Stimulated activated CD8-positive, alpha-beta memory T cell treated with anti-CD3 and anti-CD28 coated beads, Interleukin-12 subunit alpha, Interleukin-12 subunit beta, amount 100 ng/mL, for 24 hours (primary cell): ENCODE measurements around the gene ATP5PB.

Experiments used
- DNase-seq: peaks from one replicate; pipeline ENCODE4 v3.0.0-alpha.2; 2020; ENCODE audit errors: extremely low read depth

Gene ATP5PB

GRCh38 chr1:111446967-111447892 lies 2.0 kb upstream of the ATP5PB start:
- no peak for DNase-seq

GRCh38 chr1:111448482-111448917 lies 764 bp upstream of the ATP5PB start:
- DNase-seq, result no peak

GRCh38 chr1:111449703-111450017 lies 396 bp downstream of the ATP5PB start:
- no peak for DNase-seq

- no peak for DNase-seq
Measured at GRCh38 chr1:111450185-111450584, 921 bp downstream of the ATP5PB start.

- DNase-seq, result no peak
Measured at GRCh38 chr1:111452581-111452980, 3.3 kb downstream of the ATP5PB start.

GRCh38 chr1:111453706-111454105 lies 4.4 kb downstream of the ATP5PB start:
- no peak for DNase-seq

GRCh38 chr1:111454859-111455641 lies 5.8 kb downstream of the ATP5PB start:
- no peak for DNase-seq

GRCh38 chr1:111455642-111456031 lies 6.4 kb downstream of the ATP5PB start:
- no peak for DNase-seq

GRCh38 chr1:111461765-111462164 lies 12.5 kb downstream of the ATP5PB start:
- no peak for DNase-seq

GRCh38 chr1:111462370-111463028 lies 13.2 kb downstream of the ATP5PB start:
- DNase-seq, result no peak

- no peak for DNase-seq
Measured at GRCh38 chr1:111463029-111463683, 13.9 kb downstream of the ATP5PB start.

- no peak for DNase-seq
Measured at GRCh38 chr1:111465754-111466153, 16.5 kb downstream of the ATP5PB start.

- no peak for DNase-seq
Measured at GRCh38 chr1:111466480-111466879, 17.2 kb downstream of the ATP5PB start.

- DNase-seq, result no peak
Measured at GRCh38 chr1:111467865-111468716, 18.8 kb downstream of the ATP5PB start.

- no peak for DNase-seq
Measured at GRCh38 chr1:111468717-111469100, 19.4 kb downstream of the ATP5PB start.

- no peak for DNase-seq
Measured at GRCh38 chr1:111469539-111469938, 20.3 kb downstream of the ATP5PB start.

GRCh38 chr1:111470596-111470995 lies 21.3 kb downstream of the ATP5PB start:
- no peak for DNase-seq

GRCh38 chr1:111471012-111471411 lies 21.7 kb downstream of the ATP5PB start:
- no peak for DNase-seq

GRCh38 chr1:111471538-111471937 lies 22.3 kb downstream of the ATP5PB start:
- no peak for DNase-seq

- DNase-seq, result no peak
Measured at GRCh38 chr1:111474106-111474505, 24.8 kb downstream of the ATP5PB start.

- DNase-seq, result no peak
Measured at GRCh38 chr1:111474521-111474920, 25.3 kb downstream of the ATP5PB start.
